HG02642 (cell line): ENCODE measurements around the gene NAALADL2.
"Not testable (repeated sequence)": the region's sequence is repeated elsewhere in the genome, so short reads cannot be mapped to it uniquely, and the experiment has no call there.

ENCODE experiments used
- ATAC-seq: cut with Tn5 transposase; IDR thresholded peaks from one replicate; pipeline ENCODE4 v1.9.1; 2021; ENCODE audit warnings: mild to moderate bottlenecking; ENCODE audit not compliant: unreplicated experiment, poor library complexity

Gene NAALADL2

DNA sequence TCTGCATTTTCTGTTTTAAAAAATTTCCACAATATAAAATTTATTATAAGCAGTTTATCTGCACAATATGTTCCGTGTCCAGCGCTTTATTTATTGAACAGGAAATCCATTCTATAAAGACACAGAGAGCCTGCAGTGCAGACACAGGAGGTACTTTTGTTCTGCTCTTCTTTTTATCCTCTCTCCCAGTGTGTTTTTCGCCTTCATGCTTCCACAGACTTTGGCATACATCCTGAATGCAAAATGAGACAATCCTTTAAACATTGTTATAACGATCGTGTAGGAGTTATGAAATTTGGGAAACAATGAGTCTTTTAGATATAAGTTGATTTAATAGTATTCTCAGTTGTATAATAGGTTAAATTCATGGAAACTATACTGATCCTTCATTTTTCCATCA is 749.2 kb downstream of the NAALADL2 start:
- no peak for ATAC-seq

DNA sequence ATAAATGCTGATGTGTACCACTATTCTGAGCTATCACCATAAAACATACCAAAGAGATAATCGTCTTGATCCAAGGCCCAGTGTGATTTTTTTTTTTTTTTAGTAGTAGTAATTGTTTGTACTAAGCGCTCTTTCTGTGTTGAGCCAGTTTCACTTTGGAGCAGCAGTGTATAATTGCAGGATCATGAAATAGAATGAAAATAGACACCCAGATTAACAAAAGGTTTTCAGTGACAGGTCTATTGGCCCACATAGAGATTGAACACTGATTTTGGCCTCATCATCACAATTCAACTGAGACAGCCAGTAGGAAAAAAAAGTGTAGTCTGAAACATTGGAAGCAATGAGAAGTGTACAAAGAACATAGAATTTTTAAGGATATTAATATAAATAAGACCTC is 749.8 kb downstream of the NAALADL2 start:
- no peak for ATAC-seq

DNA sequence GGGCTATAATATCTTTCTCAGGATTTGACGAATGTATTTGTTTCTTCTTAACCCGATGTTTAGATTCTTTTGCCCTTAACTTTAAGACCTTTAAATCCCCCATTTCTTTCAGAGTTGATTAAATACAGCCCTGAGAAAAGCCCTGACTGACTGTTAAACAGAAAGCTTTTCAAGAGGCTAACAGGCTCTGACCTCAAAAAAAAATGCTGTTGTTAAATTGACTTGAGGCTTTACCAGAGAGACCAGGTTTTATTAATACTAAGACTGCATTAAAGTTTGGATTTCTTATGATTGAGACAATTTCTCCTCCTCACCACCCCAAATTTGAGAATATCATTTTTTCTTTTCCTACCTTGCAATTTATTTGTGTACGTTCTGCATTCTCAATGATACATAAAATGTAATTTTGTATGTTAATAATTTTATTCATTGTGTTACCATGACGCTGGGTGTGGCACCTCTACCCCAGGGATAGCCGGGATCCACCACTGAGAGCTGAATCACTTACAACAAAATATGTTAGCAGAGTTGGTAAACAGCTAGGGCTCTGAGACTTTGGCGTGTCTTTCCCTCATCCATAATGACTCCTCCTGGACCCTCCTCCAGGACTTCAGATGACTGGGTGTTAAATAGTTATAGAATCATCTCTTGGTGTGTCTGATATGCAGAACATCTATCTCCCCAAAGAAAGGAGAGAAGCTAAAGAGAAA is 753.5 kb downstream of the NAALADL2 start:
- ATAC-seq = no peak

DNA sequence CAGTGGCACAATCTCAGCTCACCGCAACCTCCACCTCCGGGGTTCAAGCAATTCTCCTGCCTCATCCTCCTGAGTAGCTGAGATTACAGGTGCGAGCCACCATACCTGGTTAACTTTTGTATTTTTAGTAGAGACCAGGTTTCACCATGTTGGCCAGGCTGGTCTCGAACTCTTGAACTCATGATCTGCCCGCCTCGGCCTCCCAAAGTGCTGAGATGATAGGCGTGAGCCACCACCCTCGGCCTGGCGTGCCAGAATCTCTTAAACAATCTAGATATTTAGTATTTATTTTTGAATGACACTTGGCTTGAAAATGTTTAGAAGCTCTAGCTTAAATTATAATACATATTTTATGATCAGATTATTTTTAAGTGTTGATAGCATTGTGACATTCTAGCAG is 755.0 kb downstream of the NAALADL2 start:
- ATAC-seq = not testable (repeated sequence)

DNA sequence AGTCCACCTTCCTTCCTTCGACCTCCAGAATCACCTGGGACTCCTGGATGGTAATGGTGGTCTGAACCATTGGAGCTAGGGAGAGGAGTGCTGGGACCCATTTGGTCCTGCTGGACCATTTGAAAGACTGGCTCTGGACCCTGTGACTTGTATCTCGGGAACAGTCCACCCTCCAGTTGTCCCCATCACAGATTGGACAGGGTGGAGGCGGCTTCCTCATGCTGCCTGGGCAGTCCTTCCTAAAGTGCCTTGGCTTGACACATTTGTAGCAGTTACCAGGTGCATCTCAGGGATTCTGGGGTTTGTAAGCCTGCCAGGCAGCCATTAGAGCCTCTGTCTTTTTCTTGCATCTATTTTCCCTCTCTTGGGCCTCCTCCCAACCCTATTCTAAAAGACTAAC is 758.1 kb downstream of the NAALADL2 start:
- no peak for ATAC-seq

DNA sequence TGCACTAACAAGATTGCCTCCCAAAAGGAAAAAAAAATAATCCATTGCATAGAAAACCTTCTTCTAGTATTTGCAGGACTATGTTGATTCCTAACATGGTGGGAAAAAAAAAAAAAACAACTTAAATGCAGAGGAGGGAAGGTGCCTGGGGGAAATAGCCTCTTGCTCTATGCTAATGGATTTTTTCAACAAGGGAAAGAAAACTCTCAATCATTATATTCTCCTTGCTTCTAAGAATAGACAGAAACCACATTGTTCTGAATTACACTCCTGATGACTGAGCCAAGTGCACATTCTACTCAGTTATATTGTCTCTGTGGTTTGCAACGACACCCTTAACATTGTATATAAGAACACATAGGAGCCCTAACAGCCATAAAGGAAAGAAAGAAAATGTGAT is 760.2 kb downstream of the NAALADL2 start:
- ATAC-seq = no peak

DNA sequence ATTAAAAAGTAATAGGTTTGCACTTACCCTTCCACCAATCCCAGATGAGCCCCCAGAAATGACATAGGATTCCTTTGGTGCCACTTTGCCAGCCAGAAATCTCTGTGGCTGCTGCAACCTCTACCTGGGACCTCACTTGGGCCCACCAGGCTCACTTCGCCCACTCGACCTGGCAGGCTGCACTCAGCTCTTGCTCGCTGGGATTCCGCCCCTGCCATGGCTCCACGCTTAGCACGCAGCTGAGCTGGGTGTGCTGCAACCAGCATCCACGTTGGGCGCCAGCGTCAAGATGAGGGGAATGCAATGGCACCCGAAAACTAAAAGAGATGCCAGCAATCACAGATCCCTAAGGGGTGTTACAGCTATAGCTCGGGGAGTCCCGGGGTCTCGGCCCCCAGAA is 761.0 kb downstream of the NAALADL2 start:
- no peak for ATAC-seq

DNA sequence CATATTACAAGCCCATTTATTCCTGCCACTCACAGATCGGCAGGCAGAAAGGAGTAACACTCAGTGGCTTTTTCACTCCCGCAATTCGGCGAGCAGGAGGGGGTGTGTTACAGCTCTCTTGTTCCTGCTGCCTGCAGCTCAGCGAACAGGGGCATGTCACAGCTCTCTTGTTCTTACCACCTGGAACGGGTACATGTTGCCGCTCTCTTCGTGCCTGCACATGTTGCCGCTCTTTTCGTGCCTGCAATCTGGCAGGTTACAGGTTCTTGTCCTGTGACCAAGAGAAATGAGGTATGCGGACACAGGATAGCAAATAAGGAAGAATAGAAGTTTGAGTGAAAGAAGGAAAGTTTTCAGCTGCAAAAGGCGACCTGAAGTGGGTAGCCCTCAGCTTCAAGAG is 761.4 kb downstream of the NAALADL2 start:
- ATAC-seq = no peak

DNA sequence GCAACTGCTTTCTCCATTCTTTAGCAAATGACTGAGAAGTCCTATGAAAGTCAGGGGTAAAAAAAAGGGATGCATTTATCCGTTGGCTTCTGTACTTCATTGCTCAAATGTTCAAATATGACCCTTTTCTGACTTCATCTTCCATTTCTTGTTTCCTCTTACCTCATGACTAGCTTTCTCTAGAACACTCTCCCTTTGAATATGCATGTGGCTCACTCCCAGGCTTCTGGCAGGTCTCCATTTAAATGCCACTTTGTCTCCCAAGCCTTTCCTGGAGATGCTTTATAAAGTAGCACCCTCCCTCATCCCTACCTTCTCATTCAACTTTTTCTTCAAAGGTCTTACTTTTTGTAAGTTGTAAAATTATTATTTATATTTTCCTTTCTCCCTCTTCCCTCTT is 781.8 kb downstream of the NAALADL2 start:
- ATAC-seq = no peak

DNA sequence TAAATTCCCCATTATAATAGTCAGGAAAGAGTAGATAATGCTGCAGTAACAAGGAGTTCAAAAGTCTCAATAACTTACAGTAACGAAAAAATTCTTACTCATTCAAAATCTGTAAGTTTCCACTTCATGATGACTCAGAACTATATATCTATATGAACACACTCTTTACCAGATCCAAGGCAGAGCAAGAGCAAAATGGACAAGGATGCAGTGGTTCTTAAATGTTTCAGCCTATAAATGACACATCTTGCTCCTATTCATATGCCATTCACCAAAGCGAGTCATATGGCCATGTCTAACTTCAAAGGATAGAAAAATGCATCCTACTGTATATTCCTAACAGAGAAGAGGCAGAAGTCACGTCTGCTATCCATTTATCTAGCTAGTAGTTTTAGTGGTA is 787.7 kb downstream of the NAALADL2 start:
- ATAC-seq = no peak

DNA sequence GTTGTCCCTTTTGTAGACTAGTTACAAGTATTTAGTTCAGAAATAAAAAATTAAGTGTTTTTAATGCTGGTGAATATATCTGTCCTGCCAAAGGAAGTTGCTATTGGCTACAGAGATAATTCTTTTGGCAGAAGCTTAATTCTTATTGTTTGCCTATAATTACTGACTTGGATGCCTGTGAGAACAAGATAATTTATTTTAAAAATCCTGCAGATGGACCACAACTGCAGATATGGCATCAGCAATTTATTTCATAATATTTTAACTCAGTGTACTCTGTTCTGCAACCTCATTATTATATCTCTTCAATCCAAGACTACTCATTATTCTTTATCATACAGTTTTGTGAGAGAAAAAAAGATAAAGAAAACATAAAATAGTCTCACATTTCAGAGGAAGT is 789.8 kb downstream of the NAALADL2 start:
- no peak for ATAC-seq

DNA sequence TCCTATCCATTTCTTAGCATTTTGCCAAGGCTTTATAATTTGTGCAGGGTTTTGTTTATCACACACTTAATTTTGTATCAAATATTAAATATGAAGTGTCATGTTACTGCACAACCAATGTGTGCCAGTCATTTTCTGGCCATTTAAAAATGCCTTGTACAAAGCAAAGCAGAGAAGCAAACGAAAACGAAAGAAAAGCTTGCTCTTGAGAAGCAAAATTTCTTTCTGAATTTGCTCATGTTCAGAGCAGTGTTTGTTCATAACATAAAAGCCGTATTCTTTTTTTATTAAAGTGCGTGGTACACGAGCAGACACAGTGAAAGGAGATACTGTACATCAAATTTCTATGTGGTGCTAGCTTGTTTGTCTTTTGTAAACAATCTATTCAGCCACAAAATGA is 792.6 kb downstream of the NAALADL2 start:
- no peak for ATAC-seq

DNA sequence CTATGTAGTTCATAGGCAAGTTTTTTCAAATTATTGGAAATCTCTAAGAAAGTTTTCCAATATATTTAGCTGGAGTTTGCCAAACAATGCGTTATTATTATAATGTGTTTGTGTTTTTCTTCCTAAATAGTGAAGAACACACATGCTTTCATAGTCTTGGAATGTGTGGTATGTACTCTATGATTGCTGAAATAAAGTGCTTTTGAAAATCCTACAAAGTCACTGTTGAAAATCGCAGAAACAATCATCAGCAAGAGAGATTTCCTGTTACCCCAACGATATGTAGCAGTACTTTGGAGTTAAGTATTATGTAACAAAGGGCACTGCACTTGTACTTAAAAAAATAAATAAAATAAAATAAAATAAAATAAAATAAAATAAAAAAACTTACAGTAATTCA is 796.2 kb downstream of the NAALADL2 start:
- ATAC-seq = no peak

DNA sequence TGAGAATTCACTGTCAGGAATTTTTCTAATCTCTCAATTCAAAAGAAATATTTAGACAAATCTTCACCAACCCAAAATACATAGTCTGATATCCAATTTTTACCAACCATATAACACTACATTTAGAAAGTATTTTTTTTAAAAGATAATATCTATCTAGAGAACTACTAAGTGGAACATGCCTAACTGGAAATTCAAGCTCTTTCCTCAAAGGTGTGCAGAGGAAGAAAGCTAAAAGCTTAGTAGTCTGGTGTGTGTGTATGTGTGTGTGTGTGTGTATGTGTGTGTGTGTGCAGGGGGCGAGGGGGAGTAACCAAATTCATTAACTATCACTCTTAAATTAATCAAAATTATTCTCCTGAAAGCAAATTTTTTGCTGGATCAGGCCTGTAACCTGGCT is 797.3 kb downstream of the NAALADL2 start:
- ATAC-seq = no peak

DNA sequence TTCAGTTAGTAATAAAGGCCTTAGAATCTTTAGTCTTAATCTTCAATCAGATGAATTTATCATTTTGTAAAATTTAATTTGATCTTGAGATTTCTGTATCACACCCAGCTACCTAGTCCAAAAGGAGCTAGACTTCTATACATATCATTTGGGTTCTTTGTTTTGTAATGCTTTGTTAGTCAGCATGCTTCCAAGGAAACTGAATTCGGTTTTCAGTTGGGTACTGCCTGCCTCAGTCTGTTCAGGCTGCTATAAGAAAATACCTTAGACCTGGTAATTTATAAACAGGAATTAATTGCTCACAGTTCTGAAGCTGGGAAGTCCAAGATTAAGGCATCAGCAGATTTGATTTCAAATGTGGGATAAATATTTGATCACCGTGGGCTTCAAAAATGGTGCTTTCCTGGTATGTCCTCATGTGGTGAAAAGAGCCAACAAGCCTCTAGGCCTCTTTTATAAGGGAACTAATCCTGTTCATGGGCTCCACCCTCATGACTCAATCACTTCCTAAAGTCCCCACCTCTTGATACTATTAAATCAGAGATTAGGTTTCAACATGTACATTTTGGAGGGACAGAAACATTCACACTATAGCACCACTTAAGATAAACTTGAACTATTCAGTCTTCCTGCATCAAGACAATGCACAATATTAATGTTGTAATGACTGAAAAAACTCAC is 800.7 kb downstream of the NAALADL2 start:
- no peak for ATAC-seq

DNA sequence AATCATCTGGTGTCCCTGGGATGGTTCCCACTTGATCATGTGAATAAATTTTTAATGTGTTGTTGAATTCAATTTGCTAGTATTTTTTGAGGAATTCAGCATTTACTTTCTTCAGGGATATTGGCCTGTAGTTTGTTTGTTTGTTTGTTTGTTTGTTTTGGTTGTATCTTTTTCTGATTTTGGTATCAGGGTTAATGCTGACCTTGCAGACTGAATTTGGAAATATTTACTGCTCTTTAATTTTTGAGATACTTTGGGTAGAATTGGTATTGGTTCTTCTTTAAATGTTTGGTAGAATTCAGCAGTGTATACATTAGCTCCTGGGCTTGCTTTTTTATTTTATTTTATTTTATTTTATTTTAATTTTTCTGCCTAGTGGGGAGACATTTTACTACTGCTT is 803.7 kb downstream of the NAALADL2 start:
- ATAC-seq = no peak

DNA sequence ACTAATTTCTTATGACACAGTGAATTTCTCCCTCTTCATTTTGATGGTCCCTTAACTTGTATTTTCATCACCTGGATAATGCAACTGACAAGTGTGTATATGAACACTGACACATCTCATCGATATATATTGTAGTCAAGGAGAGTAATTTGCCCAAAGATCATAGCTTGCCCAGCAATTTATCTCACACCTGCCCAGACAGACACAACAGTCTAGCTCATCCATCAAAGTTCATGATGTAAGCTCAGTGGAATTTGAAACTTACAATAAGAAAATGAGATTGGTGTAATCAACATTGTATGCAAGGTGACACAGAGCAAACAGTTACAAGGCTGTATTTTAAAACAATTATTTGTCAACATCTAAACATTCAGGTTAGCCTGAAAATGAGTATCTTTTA is 805.8 kb downstream of the NAALADL2 start:
- no peak for ATAC-seq

DNA sequence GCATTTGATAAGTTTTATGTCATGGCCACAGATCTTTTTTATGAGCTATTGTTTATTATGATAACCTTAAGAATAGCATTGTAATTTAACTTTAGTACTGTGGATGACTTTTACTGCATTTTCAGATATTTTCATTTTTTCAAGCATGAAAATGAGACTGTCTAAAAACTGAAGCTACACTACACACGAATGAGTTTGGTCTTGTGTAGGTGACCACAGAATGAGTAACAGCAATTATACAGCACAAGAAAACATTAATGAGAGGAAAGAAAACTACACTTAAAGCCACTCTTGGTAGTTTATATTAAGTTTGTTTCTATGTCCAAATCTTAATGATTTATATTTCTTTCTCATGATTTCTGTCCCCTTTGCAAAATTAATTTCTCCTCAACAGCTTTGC is 809.2 kb downstream of the NAALADL2 start:
- no peak for ATAC-seq

DNA sequence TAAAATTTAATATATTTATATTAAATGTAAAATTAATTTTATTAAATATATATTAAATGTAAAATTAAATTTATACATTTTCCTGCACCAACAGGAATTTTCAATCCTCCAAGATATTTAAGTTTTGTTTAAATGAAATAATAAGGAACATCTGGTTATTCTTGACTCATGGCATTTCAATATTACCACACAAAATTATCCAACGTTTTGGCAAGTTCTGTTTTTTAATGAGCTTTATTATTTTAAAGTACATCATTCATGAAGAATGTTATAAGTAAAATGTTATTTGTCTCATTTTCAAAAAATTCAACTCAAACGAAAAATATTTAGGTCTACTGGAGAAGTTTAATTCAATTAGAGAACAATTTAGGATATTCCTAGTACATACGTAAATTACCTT is 811.4 kb downstream of the NAALADL2 start:
- no peak for ATAC-seq

DNA sequence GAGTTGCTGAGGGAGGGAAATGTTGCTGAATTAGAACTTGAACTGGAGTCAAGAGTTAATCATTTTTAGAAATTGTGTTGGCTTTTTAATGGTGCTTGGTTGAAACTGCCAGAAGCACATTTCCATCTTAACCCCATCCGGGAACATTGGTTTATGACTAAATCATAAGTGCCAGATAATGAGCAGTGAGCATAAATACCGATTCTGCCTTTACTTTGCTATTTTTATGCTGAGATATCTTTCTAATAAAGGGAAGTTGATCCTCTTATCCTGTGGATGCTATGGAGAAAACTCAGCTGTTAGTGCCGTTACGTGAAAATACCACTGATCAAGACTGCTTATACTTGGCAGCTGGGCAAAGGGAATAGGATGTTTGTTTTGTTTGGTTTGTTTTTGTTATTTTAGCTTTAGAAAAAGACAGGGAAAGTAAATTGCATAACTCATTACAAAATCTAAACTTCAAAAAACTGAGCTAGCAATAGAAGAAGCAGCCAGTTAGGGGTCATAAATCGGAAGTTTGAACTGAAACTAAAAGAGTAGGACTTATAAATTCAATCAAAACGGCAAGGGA is 813.1 kb downstream of the NAALADL2 start:
- ATAC-seq = no peak

DNA sequence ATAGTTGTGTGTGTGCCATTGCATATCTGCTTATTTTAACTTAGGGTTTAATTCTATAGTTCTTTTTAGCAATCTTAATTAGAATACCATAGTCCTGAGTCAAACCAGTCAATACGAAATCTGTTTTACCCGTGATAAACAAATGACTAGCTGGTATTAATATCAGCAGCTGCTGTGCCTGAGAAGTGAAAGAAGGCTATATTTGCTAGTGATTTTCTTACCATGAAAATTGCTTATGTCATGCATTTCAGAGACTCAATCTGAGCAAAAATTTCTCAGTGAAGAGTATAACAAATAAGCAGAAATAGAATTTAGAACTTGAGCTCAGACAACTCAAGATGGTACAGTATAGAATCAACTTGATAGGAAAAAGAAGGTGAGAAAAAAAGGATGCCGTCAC is 820.4 kb downstream of the NAALADL2 start:
- ATAC-seq = no peak

DNA sequence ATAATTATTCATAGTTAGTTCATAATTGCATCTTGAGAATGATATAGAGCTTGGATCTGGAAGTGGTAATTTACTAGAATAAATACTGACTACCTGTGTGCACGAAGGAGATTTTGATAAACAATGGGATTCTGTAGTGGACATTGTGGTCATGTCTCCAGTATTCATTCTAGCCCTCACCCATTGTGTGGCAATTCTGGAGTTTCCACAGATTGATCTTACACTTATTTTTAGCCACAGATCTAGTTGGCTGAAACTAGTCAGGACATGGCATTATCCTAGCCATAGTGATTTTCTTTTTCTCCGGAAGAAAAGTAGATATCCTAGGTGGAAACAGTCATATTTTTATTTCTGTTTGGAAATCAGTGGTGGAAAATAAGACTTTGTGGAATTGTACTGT is 833.1 kb downstream of the NAALADL2 start:
- no peak for ATAC-seq
